GM21576 (cell line): ENCODE data around the gene PCDHGC4.

ENCODE experiments used
- ATAC-seq: cut with Tn5 transposase; IDR thresholded peaks from one replicate; pipeline ENCODE4 v1.9.1; 2021; ENCODE audit warnings: mild to moderate bottlenecking, moderate library complexity; ENCODE audit not compliant: unreplicated experiment

Gene PCDHGC4

DNA sequence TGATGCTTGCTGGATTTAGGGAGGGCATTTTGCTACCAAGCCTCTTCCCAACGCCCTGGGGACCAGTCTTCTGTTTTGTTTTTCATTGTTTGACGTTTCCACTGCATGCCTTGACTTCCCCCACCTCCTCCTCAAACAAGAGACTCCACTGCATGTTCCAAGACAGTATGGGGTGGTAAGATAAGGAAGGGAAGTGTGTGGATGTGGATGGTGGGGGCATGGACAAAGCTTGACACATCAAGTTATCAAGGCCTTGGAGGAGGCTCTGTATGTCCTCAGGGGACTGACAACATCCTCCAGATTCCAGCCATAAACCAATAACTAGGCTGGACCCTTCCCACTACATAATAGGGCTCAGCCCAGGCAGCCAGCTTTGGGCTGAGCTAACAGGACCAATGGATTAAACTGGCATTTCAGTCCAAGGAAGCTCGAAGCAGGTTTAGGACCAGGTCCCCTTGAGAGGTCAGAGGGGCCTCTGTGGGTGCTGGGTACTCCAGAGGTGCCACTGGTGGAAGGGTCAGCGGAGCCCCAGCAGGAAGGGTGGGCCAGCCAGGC is 27.0 kb downstream of the PCDHGC4 start:
- no peak for ATAC-seq

DNA sequence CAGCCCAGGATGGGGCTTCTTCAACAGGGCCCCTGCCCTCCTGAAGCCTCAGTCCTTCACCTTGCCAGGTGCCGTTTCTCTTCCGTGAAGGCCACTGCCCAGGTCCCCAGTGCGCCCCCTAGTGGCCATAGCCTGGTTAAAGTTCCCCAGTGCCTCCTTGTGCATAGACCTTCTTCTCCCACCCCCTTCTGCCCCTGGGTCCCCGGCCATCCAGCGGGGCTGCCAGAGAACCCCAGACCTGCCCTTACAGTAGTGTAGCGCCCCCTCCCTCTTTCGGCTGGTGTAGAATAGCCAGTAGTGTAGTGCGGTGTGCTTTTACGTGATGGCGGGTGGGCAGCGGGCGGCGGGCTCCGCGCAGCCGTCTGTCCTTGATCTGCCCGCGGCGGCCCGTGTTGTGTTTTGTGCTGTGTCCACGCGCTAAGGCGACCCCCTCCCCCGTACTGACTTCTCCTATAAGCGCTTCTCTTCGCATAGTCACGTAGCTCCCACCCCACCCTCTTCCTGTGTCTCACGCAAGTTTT is 27.6 kb downstream of the PCDHGC4 start:
- no peak for ATAC-seq

DNA sequence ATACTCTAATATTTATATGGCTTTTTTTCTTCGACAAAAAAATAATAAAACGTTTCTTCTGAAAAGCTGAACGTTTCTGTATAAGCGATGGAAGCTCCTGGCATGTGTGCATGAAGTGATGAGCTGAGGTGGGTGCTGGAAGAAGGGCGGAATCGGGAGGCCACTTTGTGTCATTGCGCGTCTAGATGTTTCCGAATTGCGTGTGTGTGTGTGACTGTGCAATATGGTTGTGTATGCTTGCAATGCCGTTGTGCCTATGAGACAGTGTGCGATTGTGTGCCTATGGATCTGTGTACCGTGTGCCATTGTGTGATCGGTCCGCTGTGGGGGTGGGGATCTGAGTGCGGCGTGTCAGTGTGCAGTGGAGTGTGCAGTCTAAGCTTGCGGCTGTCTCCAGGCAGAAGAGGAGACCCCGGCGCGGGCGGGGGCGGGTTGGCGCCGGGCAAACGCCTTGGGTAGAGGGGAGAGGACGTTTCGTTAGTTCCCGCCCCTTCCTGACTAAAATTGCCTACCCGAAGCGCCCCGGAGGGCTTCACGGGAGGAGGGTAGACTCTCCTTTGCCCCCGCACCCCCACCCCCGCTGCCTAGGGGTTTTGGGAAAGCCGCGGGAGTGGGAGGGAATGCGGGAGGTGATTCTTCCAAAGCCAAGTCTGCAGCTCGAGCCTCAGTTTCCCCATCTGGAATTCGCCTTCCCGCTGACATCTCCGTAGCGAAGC is 28.2 kb downstream of the PCDHGC4 start:
- ATAC-seq, result no peak

DNA sequence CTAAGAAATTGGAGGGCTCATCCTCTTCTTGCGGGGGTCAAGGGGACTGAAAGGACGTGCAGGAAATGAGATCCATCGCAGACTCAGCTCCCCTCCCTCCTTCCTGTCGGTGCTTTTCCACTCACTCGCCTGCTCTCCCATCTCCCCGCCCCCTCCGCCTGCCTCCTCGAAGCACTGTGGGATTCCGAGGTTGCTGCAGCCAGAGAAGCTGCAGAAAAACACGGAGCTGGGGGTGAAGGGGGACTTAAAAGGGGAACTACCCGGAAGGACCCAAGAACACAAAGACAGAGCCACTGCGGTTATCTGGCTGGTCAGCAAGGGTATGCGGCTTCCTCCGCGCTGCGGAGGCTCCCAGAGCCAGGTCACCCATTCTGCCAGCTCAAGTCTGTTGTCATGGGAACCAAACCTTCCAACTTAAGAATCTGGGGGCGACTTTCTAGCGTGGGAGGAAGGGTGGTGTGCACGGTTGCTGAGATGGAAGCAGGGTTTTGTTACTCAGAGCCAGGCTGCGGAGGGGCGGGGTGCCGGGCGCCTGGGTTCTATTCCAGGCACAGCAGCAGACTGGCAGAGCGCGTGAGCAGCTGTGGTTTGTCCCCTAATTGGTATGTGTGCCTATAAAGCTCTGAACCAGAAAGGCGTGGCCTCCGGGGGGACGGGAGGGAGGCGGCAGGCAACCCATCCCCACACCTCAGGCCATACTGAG is 28.9 kb downstream of the PCDHGC4 start:
- peak; percentile 36 for ATAC-seq

DNA sequence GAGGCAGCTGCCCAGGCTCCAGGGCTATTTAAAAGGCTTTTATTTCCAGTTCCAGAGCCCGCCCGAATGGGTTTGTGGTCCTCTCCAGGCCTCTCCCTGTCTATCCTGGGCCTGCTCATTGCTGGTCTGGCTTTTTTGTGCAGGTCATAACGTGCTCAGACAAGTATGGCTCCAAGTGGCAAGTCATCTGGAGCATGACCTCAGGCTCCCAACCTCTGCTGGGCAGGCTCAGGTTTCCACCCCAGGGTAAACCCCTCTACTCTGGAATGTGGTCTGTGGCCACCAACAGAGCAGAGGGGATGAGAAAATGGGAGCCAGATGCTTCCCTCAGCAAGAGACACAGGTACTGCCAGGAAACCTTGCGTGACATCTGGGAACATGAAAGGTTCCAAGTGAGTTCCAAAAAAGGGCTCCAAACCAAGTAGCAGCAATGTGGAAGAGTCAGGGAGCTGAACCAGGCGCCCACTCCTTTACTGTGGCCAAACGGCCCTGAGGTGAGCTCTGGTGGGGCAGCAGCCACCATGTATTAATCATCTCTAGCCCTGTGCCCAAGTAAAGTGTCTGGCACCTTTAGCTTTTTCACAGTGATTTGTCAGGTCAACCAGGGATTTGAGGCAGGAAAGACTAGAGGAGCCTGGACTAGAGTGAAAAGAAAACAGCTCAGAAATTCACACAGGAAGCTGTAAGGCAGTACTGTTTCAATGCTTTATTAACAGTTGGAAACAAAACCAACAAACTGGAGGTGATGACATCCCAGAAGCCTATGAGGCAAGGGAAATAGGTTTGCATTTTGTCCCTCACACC is 29.7 kb downstream of the PCDHGC4 start:
- ATAC-seq, result peak; percentile 3

DNA sequence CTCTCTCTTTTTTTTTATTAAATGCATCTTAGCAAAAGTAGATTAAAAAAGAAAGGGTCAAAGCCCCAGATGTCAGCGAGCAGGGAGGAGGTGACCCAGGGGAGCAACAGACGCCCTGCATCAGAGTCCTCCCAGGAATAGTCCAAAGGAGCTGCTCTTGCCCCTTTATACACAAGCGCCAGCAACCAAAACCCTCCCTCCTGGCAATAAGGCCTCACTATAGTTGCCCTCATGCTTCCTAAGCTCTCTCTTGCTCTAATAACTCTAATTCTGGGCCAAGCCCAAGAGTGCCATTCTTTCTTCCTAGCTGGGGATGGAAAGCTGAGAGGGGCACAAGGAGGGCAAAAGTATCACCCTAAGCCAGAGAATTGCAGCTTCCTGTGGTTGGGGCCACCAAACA is 30.3 kb downstream of the PCDHGC4 start:
- ATAC-seq, result no peak

DNA sequence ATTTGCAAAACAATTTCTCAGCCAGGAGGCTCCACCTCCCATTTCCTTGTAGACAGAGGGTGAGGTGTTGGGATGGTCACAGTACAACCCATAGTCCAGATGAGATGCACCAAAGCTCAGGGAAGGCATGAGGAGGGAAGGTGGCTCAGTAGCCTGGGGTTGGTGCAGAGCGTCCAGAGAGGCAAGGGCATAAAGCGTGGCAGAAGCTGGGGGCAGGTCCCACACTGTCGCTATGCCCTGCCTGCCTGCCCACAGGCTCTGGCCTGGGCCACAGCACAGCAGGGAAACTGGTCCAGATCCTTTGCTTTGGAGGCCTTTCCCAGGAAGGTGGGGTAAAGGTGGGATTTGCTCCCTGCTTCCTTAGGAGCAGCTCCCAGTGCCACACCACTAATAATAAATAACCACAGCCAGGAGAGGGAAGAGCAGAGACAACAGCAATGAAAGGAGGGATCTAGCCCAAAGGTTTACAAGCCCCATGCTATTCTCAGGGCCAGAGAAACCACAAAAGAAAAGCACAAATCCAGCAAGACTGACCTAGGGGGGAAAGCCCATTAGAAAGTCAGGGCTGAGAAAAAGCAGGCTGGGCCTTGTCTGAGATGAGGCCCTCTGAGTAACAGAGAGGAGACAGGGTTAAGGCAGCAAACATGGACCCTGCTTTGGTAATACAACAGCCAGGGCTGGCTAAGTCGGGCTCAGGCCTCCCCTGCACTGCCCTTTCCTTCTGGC is 31.3 kb downstream of the PCDHGC4 start:
- ATAC-seq, result no peak

DNA sequence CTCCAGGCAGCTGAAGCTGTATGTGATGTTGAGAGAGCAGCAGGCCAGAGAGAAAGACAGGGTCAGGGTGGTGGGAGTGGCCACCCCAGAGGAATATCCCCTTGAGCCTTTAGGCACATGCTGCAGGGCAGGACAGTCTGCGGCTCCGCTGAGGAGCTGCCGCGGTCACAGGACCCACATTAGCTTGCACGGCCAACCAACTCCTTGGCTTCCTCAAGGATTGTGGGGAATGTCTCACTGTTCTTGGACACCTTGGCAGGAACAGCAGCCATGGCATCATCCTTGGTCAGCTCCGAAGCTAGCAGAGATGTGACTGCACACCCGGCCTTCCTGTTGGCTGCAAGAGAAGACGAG is 31.8 kb downstream of the PCDHGC4 start:
- ATAC-seq, result no peak

DNA sequence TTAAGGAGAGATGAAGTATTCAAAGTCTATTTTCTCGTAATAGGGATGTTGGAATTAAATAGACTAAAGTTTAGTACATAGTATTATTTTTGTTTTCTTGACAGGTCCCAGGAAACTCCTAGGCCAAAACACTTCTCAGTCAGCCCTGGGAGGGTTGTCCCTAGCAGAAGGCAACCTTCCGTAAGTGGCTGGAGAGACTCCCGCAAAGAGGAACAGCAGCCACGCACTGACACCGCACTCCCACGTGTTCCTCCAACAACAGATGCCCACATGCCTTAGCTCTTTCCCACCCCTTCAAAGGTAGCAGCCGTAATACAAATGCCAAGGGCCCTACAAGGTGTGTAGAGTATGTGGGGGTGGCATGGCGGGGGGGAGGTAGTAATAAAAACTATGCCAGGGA is 32.5 kb downstream of the PCDHGC4 start:
- ATAC-seq, result no peak

DNA sequence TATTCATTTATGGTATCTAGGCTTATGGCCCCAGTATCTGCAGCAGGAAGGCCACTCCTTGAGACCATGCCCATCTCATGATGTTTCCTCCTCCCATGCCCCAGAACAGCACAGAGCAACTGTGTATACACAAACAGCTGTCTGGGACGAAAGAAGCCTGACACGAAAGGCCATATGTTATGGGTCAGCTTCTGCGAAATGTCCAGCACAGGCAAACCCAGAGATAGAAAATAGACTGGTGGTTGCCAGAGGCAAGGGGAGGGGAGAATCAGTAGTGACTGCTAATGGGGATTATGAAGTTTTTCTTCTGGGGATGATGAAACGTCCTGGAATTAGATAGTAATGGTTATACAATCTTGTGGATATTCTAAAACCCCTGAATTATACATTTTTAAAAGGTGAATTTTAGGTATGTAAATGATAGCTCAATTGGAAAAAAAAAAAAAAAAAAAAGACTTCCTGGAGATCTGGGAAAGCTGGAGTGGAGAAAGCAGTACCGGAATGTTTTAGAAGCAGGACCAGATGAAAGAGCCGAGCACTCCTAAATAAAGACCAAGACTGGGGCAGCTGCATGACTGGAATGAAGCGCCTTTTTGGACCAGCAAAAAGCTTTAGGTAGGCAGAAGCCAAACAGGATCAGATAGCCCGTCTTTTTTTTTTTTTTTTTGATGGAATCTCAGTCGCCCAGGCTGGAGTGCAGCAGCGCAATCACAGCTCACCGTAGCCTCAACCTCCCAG is 33.2 kb downstream of the PCDHGC4 start:
- ATAC-seq, result no peak

DNA sequence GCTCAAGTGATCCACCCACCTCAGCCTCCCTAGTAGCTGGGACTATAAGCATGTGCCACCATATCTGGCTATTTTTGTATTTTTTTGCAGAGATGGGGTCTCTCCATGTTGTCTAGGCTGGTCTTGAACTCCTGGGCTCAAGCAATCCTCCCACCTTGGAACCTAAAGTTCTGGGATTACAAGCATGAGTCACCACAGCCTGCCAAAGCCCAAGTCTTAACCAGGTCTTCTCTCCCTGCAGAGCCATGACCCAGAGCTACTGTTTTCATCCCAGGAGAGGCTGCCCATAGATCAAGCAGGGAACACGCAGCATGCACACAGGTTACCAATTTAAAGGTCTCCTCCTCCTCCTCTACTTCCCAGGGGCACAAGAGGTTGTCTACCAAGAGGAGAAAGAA is 33.8 kb downstream of the PCDHGC4 start:
- ATAC-seq, result no peak

DNA sequence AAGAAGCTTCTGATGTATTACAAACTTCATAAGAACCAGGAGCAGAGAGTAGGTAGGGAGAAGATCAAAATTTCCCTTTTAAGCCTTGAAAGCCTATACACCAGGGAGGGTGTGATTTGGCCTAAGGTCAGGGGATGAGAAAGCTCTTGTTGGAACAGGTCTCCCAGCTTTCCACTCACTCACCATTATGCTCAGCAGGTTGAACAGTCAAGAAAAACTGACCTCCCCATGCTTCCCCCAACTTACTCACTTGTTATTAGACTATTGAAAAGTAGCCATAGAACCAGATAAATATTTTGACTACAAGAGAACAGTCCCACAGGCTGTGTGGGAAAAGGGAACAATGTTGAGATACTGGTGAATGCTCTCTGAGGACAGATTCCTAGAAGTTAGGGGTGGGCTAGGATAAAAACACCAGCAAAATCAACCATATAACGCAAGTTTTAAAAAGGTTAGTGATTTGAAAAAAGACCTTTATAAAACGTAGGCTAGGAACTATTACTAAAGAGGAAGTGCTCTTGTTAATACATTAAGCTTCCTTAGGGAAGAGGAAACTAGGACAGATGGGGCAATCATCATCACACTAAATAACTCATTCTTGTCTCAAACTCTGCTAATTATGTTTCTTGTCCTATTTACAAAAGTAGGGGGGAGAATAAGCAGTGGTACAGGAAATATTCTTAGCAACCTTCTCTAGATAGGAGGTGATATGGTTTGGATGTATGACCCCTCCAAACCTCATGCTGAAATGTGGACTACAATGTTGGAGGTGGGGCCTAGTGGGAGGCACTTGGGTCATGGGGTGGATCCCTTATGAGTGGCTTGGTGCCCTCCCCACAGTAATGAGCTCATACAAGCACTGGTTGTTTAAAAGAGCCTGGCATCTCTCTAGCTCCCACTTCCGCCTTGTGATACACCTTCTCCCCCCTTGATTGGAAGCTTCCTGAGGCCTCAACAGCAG is 35.1 kb downstream of the PCDHGC4 start:
- ATAC-seq, result no peak

DNA sequence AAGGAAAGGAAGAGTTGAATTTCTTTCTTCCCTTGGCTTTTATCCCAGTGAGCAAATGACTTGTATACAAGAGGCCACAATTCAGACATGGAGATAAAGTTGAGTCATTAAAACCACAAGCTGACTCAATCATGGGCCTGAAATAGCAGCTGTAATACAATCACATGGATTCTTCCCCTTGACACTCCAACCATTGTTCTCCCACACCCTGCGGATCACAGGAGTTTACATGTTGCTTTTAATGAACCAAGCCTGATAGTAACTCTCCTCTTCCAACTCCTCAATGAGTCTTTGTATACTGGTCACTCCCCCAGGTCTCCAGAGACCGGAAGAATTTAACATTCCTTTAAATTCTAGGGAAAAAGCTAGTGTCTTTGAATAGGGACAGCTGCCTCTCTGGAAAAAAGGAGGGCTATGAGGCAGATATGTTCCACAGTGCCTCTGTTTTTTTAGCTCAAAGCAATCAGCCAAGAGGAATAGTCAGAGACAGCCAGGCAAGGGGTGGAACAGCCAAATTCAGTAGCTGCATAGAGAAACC is 36.5 kb downstream of the PCDHGC4 start:
- no peak for ATAC-seq

DNA sequence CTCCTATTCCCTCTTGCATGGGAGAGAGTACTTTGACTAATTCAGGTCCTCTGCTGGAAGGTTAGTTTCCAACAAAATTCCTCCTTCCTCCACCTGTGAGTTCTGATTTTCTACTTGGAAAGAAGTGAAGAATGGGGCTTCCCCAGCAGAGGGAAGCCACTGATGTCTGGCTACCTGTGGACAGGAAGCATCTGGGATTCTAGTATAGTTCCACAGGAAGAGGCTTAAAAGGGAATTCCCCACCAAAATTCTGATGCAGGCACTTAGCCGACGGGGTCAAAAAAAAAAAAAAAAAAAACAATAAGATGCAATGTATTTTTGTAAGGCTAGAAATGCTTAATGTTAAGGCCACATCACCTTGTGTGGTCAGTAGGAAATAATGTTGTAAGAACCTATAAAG is 37.5 kb downstream of the PCDHGC4 start:
- no peak for ATAC-seq

DNA sequence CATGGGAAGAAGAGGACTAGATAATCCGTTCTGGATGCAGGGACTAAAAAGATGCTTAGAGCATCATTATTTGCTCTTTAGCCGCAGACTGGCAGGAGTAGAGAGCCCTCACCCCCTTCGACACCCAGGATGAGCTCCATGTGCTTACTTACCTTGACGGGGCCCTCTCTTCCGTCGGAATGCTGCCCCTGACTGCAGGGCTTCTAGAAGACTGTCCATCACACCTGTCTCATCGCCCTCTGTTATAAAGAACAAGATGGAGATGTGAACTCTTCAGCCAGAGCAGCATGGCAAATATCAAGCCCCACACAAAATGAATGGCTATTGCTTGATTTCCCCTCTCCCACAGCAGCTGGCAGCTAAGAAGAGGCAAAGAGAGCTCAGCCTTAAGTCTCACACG is 39.2 kb downstream of the PCDHGC4 start:
- ATAC-seq, result no peak

DNA sequence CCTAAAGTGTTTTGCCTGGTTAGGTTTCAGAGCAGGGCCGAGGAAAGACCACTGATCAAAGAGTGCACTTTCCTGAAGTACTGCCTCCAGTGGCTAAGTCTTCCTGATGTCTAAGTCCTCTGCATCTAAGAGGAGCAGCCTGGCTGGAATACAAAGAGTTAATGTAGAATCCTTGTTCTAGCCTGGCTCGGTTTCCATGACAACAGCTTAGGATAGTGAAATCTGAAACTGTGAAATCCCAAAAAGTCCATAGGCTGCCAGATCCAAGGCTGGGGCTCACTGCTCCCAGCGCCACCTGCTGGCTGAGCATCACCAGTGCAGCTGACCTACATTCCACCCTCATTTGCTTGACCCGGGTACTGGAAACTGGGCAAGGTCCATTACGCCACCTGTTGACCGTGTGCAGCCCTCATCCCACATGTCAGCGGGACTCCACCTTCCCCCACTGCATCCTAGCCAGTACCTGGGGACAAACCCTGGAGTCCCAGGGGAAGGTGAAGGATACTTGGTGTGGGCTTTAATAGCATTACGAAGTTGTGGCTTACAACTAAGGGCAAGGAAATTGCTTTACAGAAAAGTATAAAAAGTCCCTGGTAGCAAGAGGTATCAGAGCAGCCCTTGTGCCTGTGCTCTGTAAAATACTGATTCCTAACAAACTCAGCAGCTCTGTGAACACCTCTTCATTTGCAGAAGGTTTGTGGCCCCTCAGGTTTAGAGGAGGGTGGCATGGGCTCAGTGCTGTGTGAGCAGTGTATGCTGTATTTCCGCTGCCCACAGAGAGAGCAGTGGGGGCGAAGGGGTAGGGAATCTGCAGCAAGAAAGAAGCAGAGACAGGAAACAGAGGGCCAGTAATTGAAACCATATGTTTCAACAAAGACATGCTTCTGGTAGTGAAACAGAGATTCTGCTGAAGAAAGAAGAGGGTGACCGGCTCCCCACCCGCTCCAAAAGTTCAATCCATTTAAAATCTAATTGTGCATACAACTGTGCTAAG is 40.1 kb downstream of the PCDHGC4 start:
- peak; percentile 68 for ATAC-seq

DNA sequence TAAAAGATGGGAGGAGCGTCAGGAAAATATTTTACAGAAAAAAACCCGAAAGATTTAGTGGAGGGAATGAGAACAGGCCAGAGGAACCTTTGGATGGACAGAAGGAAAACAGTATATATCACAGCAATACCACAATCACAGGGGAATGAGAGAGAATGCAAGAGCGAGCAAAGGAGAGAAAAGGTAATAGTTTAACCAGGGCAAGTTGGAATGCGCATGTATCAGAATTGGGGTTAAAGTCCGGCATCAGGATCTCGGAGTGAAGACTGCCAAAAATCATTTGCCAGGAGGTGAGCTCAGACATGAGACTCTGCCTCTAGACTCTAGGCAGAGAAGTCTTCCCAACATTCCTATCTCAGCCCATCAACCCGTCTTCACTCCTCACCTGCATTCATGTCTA is 40.8 kb downstream of the PCDHGC4 start:
- ATAC-seq, result no peak
